ENCODE data around the gene TPO.
"Not testable (repeated sequence)": the region's sequence is repeated elsewhere in the genome, so short reads cannot be mapped to it uniquely, and the experiment has no call there.

TPO gene

DNA sequence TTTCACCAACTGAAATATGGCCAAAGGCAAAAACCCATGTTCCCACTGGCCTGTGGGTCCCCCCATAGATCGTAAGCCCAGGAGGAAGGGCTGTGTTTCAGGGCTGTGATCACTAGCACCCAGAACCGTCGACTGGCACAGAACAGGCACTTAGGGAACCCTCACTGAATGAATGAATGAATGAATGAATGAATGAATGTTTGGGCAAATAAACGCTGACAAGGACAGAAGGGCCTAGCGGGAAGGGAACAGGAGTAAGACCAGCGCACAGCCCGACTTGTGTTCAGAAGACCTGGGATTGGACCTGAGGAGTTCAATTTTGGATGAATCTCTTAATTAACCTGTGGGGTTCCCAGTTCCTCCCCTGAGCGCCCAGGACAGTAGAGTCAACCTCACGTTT, 76.2 kb downstream of the TPO start:
- Mint-ChIP-seq H3K27ac (no peak overlapping the region), H3K9me3 (no peaks in the 10 kb centered on the region)

DNA sequence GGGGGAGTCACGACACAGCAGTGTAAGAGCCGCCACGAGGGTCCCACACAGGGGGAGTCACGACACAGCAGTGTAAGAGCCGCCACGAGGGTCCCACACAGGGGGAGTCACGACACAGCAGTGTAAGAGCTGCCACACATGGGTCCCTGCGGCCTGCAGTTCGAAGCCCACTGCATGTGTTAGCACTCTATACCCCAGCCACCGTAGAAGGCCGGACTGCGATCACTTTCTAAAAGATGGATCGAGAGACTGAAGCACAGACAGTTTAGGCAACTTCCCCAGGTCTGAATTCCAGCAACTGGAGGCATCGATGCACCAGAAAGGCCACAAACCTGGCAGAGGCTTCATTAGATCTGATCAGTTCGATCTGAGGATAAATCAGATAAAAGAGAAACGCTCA, 77.1 kb downstream of the TPO start:
- H3K4me3 Mint-ChIP-seq; ATAC-seq (ENCODE audit: low read depth); H3K9me3 Mint-ChIP-seq; H3K27me3 Mint-ChIP-seq; H3K27ac Mint-ChIP-seq; H3K36me3 Mint-ChIP-seq; DNase-seq (ENCODE audit: low spot score in 2 of 2); H3K4me1 Mint-ChIP-seq: not testable (repeated sequence)

More for the DNA sequence above, 76.2 kb downstream of the TPO start:
- H3K36me3 Mint-ChIP-seq: no peaks in the 10 kb centered on the region
- H3K4me1 Mint-ChIP-seq: no peaks in the 10 kb centered on the region
- H3K27me3 Mint-ChIP-seq: no peaks in the 10 kb centered on the region
- no peak overlapping the region for H3K4me3 Mint-ChIP-seq
- ATAC-seq (ENCODE audit: low read depth) (no peak), DNase-seq (ENCODE audit: low spot score in 2 of 2) (no peak)

DNA sequence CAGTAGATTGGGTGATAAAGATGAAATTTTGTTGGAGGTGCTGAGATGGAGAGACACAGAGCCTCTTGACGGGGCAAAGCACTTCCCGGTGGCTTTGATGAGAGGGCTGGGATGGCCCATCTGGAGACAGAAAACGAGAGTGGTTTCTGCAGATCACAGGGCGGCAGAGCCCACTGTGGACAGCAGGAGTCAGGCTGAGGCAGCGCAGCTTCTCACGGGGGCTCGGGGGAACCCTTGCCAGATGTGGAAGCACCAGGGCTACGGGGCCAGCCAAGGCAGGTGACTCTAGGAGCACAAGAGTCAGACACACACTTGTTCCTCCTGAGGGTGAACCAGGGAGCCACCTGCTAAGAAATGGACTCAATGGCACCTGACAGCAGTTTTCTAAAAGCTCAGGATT, 78.5 kb downstream of the TPO start:
- Mint-ChIP-seq H3K9me3 (no peaks in the 10 kb centered on the region), H3K4me3 (no peak overlapping the region), H3K27me3 (no peaks in the 10 kb centered on the region), H3K36me3 (no peaks in the 10 kb centered on the region), H3K27ac (no peak overlapping the region), H3K4me1 (no peaks in the 10 kb centered on the region)
- no peak for ATAC-seq (ENCODE audit: low read depth)
- no peak for DNase-seq (ENCODE audit: low spot score in 2 of 2)

DNA sequence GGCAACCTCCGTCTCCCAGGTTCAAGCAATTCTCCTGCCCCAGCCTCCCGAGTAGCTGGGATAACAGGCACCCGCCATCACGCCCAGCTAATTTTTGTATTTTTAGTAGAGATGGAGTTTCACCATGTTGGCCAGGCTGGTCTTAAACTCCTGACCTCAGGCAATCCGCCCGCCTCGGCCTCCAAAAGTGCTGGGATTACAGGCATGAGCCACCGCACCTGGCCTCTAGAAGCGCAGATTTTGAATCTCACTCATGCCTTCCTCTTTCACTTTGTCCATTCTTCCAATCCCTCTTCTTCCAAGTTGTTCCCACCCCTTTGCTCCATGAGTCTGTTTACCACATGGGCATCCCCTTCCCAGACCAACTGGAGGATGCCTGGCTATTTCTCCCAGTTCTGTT, 79.0 kb downstream of the TPO start:
- DNase-seq (ENCODE audit: low spot score in 2 of 2); H3K27me3 Mint-ChIP-seq; H3K4me3 Mint-ChIP-seq; H3K36me3 Mint-ChIP-seq; H3K9me3 Mint-ChIP-seq; H3K4me1 Mint-ChIP-seq; H3K27ac Mint-ChIP-seq; ATAC-seq (ENCODE audit: low read depth): not testable (repeated sequence)

DNA sequence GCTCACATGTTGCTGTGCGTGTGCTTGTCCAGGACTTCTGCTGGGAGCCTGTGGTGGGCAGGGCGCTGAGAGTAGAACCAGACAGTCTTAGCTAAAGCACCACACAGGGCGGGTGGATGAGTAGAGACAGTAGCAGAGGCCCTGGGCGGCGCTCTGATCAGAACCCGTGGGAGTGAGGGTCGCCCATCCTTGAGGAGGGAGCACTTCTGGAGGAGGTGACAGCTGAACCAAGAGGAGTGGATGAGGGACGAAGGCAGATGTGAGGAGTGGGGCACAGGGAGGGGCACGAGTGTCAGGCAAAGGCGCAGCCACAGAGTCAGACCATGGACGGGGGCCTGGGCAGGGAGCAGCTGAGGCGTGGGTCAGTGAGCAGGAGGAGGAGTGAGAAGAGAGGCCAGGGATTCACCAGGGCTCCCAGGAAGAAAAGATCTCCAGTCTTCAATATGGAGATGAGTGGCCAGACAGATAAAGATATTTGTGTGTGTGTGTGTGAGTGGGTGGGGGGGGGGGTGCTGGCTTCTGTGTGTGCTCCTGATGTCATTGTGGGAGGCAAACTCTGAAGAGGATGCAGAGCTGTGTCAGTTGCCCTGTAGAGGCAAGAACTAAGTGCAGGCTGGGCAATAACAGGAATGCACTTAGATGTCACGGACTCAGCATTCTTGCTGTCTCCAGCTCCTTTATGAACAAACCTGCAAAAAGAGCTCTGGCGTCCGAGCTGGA, 79.6 kb downstream of the TPO start:
- no peaks in the 10 kb centered on the region for H3K9me3 Mint-ChIP-seq
- DNase-seq (ENCODE audit: low spot score in 2 of 2) (no peak), ATAC-seq (ENCODE audit: low read depth) (no peak)
- no peak overlapping the region for H3K27ac Mint-ChIP-seq
- H3K4me1 Mint-ChIP-seq: no peaks in the 10 kb centered on the region
- no peak overlapping the region for H3K4me3 Mint-ChIP-seq
- no peaks in the 10 kb centered on the region for H3K27me3 Mint-ChIP-seq
- H3K36me3 Mint-ChIP-seq: no peaks in the 10 kb centered on the region

DNA sequence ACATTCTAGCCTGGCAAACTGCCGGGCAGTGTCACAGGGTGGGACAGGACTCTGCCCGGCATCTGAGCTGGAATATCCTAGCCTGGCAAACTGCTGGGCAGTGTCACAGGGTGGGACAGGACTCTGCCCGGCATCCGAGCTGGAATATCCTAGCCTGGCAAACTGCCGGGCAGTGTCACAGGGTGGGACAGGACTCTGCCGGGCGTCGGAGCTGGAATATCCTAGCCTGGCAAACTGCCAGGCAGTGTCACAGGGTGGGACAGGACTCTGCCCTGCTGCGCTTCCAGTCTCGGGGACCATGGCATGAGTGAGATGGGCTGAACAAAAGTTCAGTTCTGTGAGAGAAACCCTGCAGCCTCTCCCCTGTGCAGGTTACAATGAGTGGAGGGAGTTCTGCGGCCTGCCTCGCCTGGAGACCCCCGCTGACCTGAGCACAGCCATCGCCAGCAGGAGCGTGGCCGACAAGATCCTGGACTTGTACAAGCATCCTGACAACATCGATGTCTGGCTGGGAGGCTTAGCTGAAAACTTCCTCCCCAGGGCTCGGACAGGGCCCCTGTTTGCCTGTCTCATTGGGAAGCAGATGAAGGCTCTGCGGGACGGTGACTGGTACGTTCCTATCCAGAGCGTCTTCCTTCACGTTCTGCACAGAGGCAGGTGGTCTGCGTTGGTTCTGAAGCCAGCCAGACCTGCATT, 80.3 kb downstream of the TPO start:
- no peaks in the 10 kb centered on the region for H3K36me3 Mint-ChIP-seq
- H3K27ac Mint-ChIP-seq: no peak overlapping the region
- no peaks in the 10 kb centered on the region for H3K4me1 Mint-ChIP-seq
- ATAC-seq (ENCODE audit: low read depth) (no peak), DNase-seq (ENCODE audit: low spot score in 2 of 2) (no peak)
- no peak overlapping the region for H3K4me3 Mint-ChIP-seq
- no peaks in the 10 kb centered on the region for H3K9me3 Mint-ChIP-seq
- no peaks in the 10 kb centered on the region for H3K27me3 Mint-ChIP-seq

DNA sequence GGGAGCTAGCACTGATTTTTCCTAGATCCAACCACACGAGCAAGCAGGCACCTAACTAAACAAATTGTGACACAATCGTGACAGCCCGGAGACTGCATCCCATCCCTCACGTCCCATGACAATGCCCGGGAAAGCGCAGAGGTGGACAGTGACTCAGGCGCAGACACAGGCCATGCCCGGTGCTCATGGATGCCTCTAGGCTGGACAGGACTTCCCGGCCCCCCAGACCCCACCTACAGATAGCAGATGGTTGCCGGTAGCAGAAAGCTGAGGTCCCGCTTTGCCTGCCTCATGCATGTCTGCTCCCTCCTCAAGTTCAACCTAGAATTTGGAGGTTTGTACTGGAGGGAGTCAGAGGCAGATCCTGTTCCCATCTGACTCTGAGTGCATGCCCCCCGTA, 81.0 kb downstream of the TPO start:
- no peaks in the 10 kb centered on the region for H3K36me3 Mint-ChIP-seq
- DNase-seq (ENCODE audit: low spot score in 2 of 2) (no peak), ATAC-seq (ENCODE audit: low read depth) (no peak)
- no peak overlapping the region for H3K4me3 Mint-ChIP-seq
- H3K27me3 Mint-ChIP-seq: no peaks in the 10 kb centered on the region
- no peak overlapping the region for H3K27ac Mint-ChIP-seq
- no peaks in the 10 kb centered on the region for H3K9me3 Mint-ChIP-seq
- no peaks in the 10 kb centered on the region for H3K4me1 Mint-ChIP-seq

DNA sequence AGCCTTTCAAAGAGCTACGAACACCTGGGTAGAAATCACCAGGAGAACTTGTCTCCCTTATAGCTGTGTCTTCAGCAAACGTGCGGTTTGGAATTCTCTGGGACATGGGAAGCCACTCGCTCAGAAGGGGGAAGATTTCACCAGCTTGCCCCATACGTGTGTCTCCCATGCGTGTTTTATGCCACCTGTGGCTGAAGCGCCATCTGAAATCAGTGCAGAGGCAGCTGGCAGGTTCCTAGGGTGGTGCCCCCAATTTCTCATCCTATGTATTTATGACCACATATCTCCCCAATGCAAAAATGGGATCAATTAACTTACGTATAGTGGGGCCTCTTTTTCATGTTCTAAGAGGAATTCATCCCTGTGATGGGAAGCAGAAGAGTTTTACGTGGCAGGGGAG, 81.6 kb downstream of the TPO start:
- Mint-ChIP-seq H3K27ac (no peak overlapping the region), H3K36me3 (no peaks in the 10 kb centered on the region), H3K4me1 (no peaks in the 10 kb centered on the region), H3K27me3 (no peaks in the 10 kb centered on the region), H3K9me3 (no peaks in the 10 kb centered on the region), H3K4me3 (no peak overlapping the region)
- DNase-seq (ENCODE audit: low spot score in 2 of 2): no peak
- no peak for ATAC-seq (ENCODE audit: low read depth)

DNA sequence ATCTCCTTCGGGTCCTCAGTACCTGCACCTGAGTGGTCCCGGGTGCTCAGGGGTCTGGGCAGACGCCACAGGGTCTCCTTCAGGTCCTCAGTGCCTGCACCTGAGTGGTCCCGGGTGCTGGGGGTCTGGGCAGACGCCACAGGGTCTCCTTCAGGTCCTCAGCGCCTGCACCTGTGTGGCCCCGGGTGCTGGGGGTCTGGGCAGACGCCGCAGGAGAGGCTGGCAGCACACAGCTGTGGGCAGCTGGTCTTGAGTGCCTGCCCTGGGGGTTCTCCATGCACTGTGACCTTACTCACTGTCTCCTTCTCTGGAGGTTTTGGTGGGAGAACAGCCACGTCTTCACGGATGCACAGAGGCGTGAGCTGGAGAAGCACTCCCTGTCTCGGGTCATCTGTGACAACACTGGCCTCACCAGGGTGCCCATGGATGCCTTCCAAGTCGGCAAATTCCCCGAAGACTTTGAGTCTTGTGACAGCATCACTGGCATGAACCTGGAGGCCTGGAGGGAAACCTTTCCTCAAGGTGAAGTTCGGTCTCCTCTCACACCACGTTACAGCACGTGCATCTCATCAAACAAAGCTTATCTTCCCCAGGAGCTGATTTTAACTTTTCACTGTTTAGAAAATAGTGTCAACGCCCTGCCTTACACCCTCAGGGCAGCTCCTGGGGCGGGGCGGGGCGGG, 82.6 kb downstream of the TPO start:
- Mint-ChIP-seq H3K4me3 (no peak overlapping the region), H3K27ac (no peak overlapping the region), H3K36me3 (no peaks in the 10 kb centered on the region), H3K27me3 (no peaks in the 10 kb centered on the region), H3K9me3 (no peaks in the 10 kb centered on the region), H3K4me1 (no peaks in the 10 kb centered on the region)
- DNase-seq (ENCODE audit: low spot score in 2 of 2) (no peak), ATAC-seq (ENCODE audit: low read depth) (no peak)

DNA sequence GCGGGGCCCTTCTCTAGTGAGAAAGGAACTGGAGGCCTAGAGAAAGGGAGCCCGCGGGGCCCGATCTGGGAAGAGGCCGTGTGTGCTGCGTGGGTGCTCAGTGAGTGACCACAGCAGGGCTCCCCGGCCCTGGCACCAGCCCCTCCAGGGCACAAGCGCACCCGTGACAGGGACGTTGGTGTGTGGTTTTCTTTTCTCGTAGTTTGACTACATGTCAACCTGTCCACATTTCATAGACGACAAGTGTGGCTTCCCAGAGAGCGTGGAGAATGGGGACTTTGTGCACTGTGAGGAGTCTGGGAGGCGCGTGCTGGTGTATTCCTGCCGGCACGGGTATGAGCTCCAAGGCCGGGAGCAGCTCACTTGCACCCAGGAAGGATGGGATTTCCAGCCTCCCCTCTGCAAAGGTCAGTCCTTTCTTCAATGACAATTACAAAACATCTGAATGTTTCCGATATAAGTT, 83.1 kb downstream of the TPO start:
- no peak overlapping the region for H3K27ac Mint-ChIP-seq
- no peaks in the 10 kb centered on the region for H3K9me3 Mint-ChIP-seq
- H3K4me3 Mint-ChIP-seq: no peak overlapping the region
- H3K27me3 Mint-ChIP-seq: no peaks in the 10 kb centered on the region
- ATAC-seq (ENCODE audit: low read depth) (no peak), DNase-seq (ENCODE audit: low spot score in 2 of 2) (no peak)
- H3K4me1 Mint-ChIP-seq: no peaks in the 10 kb centered on the region
- no peaks in the 10 kb centered on the region for H3K36me3 Mint-ChIP-seq

DNA sequence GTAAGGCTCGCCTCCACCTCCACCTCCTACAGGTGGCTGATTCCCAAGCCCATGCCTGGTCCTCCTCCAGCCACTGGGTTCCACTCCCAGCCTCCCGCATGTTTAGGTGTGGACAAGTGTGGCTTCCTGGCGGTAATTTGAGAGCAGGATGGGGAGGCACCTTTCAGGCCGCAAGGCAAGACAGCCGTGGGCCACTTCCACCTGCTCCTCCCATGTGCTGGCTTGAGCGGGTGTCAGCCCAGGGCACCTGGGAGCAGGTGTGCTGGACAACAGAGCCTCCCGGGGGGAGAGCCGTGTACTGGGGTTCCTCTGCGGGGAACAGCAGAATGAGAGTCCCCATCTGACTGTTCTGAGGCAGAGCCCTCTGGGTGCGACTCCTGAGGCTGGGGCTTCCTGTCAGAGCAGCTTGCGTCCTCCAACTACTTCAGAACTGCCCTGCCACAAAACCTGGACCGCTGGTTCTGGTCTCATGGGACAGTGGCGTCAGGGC, 83.9 kb downstream of the TPO start:
- H3K4me1 Mint-ChIP-seq: no peaks in the 10 kb centered on the region
- H3K27me3 Mint-ChIP-seq: no peaks in the 10 kb centered on the region
- H3K9me3 Mint-ChIP-seq: no peaks in the 10 kb centered on the region
- DNase-seq (ENCODE audit: low spot score in 2 of 2) (no peak), ATAC-seq (ENCODE audit: low read depth) (no peak)
- no peak overlapping the region for H3K4me3 Mint-ChIP-seq
- H3K36me3 Mint-ChIP-seq: no peaks in the 10 kb centered on the region
- H3K27ac Mint-ChIP-seq: no peak overlapping the region

DNA sequence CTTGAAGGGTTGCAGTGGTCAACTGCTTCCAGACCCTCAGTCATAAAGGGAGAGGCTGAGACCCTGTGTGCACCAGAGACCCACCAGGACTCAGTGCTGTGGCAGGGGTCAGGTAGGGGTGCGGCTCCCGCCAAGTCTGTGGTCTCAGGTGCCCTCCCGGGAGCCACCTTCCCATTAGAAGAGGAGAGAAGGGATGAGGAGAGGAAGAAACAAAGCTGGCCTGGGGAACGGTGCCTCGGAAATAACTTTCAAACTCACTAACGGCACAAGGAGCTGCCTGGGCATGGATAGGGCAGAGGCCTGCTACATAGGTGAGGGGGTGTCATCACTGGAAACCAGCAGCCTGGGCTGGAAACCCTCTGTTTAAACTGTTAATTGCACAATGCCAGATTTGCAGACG, 84.9 kb downstream of the TPO start:
- Mint-ChIP-seq H3K27ac (no peak overlapping the region), H3K9me3 (no peaks in the 10 kb centered on the region), H3K4me1 (no peaks in the 10 kb centered on the region), H3K36me3 (no peaks in the 10 kb centered on the region), H3K4me3 (no peak overlapping the region), H3K27me3 (no peaks in the 10 kb centered on the region)
- no peak for DNase-seq (ENCODE audit: low spot score in 2 of 2)
- no peak for ATAC-seq (ENCODE audit: low read depth)

DNA sequence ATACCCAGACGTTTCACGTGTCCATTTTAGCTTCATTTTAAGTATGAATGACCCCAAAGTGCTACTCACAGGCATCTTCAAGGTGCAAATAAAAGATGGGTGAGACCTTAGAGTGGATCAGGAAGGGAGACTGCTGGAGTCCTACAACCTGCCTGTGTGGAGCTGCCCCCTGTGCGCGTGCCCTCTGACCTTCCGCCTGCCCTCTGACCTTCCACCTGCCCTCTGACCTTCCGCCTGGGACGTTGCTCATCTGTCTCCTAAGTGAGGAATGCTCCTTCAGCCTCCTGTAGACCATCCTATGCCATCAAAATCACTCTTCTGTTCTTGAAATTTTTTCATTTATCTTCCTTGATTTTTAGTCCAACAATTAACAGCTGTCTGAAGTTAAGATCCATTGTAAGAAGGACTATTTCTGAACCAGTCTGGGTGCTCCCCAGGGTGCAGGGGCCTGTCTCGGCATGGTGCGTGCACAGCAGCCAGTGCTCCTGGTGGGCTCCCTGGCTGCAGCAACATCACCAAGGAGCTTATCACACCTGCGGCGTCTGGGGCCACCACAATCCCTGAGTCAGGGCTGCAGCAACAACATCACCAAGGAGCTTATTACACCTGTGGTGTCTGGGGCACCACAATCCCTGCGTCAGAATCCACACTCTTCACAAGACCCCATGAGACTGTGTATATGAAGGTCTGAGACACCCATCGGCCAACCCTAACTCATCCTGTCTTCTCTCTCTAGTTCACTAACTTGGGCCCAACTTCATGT, 86.0 kb downstream of the TPO start:
- Mint-ChIP-seq H3K4me1 (no peaks in the 10 kb centered on the region), H3K27ac (no peak overlapping the region), H3K4me3 (no peak overlapping the region), H3K36me3 (no peaks in the 10 kb centered on the region), H3K27me3 (no peaks in the 10 kb centered on the region), H3K9me3 (no peaks in the 10 kb centered on the region)
- DNase-seq (ENCODE audit: low spot score in 2 of 2) (no peak), ATAC-seq (ENCODE audit: low read depth) (no peak)

Data from memory B cell (primary cell).